GM19035 (cell line): ENCODE measurements around the gene CCDC73.
"Not testable (repeated sequence)": the region's sequence is repeated elsewhere in the genome, so short reads cannot be mapped to it uniquely, and the experiment has no call there.

Experiments
- ATAC-seq: cut with Tn5 transposase; IDR thresholded peaks from one replicate; pipeline ENCODE4 v1.9.1; 2021; ENCODE audit not compliant: unreplicated experiment

Gene CCDC73

DNA sequence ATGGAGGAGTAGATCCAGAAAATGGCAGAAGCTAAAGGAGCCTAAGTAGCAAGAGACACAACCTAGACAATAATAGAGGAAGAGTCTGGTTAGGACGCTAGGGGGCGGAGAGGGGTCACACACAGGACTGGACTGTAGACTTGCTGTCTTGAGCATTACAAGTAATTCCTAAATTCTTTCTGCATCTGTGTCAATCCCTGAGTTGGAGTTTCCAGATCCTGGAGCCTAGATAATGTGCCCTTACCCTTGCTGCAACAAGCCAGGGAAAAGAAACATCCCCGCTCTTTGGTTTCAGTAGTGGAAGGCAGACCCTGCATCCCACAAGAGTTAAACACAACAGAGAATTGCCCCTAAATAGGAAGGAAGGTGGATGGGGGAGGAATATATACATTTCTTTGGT is 14.9 kb upstream of the CCDC73 start:
- peak; percentile 99 for ATAC-seq

DNA sequence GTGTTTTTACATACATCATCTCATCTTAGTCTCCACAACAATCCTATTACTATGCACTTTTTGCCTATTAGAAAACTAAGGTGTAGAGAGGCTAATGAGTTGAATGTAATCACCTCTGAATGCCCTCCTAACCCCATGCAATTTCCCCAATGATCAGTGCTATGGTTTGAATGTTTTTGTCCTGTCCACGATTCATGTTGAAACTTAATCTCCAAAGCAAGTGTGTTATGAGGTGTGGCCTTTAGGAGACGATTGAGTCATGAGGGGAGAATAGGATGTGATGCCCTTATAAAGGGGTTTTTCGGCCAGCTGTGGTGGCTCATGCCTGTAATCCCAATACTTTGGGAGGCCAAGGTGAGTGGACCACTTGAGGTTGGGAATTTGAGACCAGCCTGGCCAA is 2.0 kb upstream of the CCDC73 start:
- no peak for ATAC-seq

DNA sequence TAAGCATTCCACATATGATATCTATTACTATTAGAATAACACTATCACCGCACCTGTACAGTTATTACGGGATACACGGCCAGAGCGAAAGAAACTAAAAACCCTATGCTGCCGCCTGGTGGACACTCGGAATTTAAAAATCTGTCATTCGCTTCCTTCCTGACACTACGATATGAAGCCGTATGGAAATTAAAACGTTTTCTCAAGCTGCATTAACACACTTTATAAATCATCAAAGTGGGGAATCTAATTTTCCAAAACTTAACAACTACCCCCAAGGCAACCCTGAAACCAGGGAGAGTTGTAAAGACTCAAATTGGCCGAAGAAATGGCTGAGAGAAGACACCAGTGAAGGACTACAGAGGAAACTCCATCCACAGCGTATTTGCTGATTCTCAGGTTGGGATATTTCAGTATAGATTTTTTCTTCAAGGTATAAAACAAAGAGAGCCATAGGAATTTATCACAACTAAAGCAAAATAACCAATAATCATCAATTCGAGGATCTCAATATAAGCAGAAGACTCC is 1.4 kb downstream of the CCDC73 start:
- ATAC-seq: peak; percentile 72

DNA sequence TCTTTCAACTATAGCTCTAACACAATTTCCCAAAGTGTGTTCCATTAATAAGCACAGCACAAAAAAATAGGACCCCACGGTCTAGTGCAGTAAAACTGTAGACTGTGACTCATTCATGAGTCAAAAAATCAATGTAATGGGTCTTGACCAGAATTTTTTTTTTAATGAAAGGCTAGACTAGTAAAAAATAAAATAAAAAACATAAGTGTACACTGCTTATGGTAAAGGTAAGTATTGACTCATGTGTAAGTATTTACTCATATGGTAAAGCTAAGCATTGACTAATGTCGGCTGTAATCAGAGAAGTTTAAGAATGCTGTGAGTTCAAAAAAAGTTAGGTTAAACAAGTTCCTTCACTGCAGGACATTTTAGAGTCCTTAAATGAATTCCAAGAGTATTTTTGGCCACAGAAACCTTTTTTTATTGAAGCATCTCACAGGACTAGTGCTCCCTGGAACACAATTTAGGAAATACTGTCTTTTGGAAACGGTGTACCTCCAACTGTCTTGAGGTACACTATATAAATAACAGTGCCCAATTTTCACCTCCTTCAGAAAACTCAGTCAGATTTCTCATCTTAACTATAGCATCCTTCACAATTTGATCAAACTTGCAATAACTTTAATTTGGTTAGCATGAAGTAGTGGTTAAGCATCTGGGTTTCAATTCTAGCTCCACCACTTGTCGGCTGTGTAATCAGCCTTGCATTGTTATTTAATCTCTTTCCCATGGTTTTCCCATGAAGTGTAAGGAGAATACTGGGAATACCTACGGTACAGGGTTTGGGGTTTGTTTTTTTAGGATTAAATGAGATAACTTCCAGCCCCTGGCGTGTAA is 2.1 kb downstream of the CCDC73 start:
- peak; percentile 22 for ATAC-seq

DNA sequence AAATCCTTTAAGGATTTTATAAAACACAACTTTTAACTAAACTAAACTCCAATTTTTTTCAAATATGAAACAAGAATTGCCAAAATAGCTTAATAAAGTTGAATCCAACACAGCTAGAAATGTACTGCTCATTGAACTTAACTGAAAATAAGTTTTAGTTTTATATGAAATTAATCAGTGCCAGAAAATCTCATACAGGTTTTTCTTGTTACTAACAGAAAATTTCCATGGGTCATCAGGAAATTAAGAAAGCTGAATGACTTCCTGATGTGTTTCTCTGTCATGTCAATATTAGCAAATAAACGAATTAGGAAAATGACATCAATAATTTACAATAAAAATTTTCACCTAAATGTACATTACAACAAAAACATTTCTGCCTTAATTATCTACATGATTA is 3.5 kb downstream of the CCDC73 start:
- no peak for ATAC-seq

DNA sequence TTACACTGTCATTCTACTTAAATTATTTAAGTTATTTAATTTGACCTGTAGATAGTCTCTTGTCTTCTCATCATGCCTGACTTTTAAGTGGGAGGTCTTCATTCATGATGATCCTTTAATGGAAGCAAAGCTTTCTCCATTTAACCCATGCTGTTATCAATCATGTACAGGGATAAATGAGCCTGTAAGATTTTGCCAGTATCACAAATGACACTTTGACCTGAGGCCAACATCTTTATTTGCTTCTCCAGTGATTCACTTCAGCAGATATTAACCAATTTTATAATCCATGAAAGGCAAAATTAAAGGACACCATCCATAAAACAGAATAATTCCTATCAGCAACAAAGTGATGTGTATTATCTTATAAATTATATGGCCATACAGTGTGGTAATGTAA is 7.7 kb downstream of the CCDC73 start:
- ATAC-seq: no peak

DNA sequence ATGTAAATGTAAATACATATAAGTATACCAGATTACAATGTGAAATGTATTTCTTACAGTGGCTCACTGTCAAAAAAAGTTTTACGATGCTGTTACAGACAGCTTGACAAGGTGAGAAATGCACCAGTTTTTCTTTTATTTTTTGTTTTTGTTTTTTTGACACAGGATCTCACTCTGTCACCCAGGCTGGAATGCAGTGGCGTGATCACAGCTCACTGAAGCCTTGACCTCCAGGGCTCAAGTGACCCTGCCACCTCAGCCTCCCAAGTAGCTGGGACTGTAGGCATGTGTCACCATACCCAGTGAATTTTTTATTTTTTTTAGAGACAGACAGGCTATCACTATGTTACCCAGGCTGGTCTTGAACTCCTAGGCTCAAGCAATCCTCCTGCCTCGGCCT is 9.2 kb downstream of the CCDC73 start:
- no peak for ATAC-seq

DNA sequence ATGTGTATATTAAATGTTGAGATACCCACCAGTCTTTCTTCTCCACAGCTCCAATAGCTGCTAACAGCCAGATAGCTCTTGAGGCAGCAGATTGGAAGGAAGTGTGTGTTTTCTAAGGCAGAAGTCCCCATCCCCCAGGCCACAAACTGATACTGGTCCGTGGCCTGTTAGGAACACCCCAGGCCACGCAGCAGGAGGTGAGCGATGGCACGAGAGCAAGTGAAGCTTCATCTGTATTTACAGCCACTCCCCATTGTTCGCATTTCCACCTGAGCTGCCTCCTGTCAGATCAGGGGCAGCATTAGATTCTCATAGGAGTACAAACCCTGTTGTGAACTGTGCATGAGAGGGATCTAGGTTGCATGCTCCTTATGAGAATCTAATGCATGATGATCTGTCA is 12.7 kb downstream of the CCDC73 start:
- no peak for ATAC-seq

DNA sequence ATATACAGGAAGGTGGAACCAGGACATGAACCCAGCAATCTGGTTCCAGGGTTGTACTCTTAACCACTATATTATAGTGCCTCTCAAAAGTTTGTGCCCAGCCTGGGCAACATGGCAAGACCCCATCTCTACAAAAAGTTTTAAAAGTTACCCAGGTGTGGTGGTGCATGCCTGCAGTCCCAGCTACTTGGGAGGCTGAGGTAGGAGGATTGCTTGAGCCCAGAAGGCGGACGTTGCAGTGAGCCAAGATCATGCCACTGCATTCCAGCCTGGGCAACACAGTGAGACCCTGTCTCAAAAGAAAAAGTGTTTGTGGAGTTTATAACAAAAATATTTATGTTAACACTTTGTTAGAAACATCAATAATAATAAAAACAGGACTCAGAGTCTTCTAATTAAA is 13.6 kb downstream of the CCDC73 start:
- not testable (repeated sequence) for ATAC-seq

DNA sequence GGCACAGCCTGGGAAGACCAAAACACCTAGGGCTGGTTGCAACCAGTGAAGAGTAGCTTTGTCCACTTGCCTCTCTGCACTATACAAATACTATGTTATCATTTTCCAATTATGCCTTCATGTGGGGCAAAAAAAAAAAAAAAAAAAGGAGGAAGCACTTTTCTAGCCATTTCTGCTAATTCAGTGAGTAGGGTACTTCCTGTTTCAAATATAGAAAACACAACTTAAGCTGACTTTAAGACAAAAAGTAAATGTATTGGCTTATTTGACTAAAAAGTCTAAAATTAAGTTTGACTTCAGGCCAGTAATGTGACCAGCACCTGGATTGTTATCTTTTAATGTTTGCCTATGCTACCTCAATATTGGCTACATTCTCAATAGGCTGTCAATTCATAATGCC is 15.3 kb downstream of the CCDC73 start:
- no peak for ATAC-seq

DNA sequence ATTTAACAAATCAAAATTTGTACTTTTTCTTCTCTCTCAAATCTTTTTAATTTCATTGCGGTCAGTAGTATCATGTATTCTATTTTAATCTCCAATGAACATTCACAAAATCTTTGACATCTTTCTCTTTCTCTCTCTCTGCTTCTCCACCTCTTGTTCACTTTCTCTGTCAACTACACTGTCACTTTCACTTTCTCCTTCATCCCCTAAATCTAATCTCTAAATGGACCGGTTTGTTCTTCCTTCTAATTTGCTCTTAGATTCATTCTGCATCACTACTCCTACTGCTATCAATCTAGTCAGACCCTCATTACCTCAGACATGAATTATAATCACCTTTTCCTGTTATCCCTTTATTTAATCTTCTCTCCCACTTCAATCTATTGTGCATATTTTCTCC is 18.6 kb downstream of the CCDC73 start:
- no peak for ATAC-seq

DNA sequence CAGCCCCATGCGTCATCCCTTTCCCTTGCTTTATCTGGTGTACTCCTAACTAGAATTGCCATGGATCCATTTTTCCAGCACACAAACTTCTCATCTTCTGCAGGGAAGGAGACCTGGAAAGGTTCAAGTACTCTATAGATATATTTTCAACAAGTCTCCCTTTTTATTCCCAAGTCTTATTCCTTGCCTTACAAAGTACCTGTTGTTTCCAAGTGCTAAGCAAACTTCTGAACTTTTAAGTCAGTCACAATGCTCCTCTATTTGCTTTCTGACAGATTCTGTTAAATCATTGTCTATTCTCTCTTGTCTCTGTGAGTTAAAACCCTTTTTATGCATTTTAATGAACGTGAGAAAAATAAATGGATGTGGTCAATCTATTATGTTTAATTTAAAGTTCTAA is 20.4 kb downstream of the CCDC73 start:
- no peak for ATAC-seq

DNA sequence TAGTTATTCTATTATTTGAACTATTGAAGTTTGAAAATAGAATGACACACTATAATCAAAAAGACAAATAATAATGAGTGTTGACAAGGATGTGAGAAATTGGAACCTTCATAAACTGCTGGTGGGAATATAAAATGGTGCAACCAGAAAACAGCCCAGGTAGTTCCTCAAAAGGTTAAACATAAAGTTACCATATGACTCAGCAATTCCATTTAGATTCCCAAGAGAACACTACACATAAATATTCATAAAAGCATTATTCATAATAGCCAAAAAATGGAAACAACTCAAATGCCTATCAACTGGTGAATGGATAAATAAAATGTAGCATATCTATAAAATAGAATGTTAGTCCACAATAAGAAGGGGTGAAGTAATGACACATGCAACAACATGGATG is 21.7 kb downstream of the CCDC73 start:
- no peak for ATAC-seq

DNA sequence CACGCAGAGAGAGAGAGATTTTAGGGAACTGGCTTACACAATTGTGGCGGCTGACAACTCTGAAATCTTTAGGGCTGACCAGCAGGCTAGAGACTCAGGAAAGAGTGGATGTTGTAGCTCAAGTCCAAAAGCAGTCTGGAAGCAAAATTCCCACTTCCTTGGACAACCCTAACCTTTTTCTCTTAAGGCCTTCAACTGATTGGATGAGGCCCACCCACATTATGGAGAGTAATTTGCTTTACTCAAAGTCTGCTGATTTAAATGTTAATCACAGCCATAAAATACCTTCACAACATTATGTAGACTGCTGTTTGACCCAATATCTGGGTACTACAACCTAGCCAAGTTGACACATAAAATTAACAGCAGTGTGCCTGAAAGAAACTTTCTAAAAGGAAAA is 32.7 kb downstream of the CCDC73 start:
- ATAC-seq: not testable (repeated sequence)

DNA sequence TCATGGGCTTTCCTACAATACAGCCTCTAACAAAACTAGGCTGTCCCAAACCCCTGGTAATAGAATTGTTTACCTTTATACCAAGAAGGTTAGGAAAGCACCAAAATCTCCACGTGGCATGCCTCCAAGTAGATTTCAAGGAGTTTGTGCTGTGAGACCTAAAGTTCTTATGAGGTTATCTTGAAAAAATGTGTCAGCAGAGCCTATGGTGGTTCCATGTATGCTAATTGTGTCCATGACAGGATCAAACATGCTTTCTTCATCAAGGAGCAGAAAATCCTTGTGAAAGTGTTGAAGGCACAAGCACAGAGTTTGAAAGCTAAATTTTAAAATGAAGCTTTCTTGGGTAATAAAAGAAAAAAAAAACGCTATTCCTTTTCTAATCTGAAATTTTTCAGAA is 36.2 kb downstream of the CCDC73 start:
- no peak for ATAC-seq

DNA sequence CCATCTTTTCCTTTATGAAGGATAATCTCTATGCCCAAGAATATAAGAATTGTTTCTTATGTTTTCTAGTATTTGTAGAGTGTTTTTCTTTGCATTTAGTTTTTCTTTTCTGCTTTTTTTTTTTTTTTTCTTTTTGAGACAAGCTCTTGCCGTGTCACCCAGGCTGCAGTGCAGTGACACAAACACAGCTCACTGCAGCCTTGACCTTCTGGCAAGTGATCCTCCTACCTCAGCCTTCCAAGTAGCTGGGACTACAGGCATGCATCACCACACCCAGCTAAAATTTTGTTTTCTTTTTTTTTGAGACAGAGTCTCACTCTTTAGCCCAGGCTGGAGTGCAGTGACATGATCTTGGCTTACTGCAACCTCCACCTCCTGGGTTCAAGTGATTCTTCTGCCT is 41.3 kb downstream of the CCDC73 start:
- not testable (repeated sequence) for ATAC-seq

DNA sequence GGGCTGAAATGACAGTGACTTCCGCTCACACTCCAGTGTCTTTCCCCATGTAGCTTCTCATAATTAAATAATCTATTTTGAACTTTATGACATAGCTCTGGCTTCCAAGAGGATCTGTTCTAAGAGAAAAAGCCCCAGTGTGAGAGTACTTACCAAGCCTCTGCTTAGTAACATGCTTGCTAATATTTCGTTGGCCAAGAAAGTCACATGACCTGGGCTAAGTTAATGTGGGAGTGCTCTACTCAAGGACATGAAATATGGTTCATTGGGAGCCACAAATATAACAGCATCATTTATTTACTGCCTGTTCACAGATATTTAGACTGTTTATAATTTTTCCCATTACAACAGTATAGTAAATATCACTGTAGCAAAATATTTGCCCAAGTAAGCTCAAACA is 42.5 kb downstream of the CCDC73 start:
- ATAC-seq: no peak

DNA sequence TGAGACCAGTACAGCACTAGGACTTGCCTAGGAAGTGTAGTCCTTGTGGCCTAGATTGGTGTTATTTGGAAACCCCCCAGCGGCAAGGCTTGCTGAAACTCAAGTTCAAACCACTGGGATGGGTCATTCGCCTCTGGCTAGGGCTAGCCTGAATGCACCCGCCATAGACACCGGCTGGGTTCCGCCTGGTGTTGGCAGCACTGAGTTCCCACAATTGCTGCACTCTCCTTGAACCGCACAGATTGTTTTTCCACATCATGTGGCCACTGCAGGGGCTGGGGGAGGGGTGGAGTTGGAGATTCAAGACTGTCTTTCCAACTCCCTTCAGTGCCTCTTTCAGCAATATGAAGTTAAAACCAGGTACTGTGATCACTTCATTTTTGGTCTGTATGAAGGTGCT is 43.1 kb downstream of the CCDC73 start:
- no peak for ATAC-seq

DNA sequence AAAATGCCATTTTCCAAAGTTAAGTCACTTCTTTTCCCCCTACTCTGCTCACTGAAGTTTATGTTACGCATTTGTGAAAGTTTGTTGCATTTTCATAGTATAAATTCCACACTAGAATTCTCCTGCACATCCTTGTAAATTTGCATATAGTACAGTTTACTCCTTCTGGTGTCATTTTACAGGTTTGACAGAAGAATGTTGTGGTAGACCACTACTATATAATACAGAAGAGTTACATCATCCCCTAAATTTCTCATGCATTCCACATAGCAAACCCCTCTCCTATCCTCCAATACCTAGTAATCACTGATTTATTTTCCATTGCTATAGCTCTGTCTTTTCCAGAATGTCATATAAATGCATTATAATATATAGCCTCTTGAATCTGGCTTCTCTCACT is 64.5 kb downstream of the CCDC73 start:
- ATAC-seq: no peak

DNA sequence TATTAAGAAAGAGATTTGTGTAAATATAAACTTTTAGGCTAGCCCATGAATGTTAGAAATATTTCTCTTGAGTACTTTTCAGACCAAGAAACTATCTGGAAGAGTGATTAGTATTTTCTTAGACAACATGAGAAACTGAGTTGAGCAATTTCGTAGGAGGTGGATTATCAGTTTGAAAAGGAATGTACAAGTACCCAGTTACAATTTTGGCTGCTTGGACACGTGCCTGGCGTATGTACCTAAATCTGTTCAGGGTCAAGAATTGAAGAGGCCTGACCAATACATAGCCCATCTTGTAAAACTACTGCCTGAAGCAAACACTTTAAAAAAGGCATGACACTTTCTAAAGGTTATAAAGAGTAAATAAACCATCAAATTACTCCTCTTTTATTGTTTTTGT is 71.1 kb downstream of the CCDC73 start:
- no peak for ATAC-seq

DNA sequence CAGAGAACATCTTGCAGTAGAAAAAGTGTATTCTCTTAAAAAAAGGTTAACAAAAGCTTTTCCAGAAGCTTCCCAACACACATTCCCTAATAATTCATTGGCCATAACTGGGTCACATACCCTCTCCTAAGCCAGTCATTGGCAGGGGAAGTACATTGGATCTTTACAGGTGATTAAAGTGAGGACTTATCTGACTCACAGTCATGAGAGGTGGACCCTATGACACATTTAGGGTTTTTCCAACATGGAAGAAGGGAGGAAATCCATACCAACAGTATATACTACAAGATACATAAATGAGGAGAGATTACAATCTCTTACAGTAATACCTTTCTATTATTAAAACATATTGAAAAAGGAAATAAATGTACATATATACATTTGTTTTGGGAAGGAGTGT is 72.2 kb downstream of the CCDC73 start:
- no peak for ATAC-seq

DNA sequence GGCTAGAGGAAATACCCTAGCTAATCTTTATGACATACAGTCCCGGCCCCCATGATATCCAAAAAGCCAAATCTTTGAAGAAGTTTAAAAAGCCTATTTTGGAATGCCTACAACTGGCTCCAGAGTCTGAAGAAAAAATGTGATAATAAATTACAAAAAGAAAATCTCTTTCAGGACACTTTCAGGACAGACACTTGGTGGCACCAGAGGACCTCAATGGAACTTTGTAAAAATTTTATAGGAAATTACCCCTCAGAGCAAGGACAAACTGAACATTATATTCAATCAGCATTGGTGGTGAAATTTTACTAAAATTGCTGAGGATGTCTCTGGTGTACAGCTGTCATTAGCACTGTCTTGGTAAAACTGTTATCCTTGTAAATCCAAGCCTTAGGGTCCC is 81.0 kb downstream of the CCDC73 start:
- ATAC-seq: no peak

DNA sequence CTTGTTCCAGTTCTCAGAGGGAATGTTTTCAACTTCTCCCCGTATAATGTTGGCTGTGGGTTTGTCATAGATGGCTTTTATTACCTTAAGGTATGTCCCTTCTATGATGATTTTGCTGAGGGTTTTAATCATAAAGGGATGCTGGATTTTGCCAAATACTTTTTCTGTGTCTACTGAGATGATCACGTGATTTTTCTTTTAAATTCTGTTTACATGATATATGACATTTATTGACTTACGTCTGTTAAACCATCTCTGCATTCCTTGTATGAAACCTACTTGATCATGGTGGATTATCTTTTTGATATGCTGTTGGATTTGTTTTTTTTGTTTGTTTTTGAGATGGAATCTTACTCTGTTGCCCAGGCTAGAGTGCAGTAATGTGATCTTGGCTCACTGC is 85.5 kb downstream of the CCDC73 start:
- ATAC-seq: not testable (repeated sequence)
